GM12878 (cell line): Measurements from ENCODE around the gene P2RX7. TPM values are rescaled to one million over a fixed set of nuclear protein-coding genes. Genes with fewer than 3 reads are reported as not detected.

Experiments
- ATAC-seq: fragments of 200-7000 bp; cut with Tn5 transposase; 3 replicates; pipeline ENCODE4 v1.9.1; 2020; ENCODE audit warnings: mild to moderate bottlenecking, moderate library complexity
- BruUV-seq: library from RNA; stranded (reverse); fragments of 400-500 nt; replicated peaks from 2 replicates; lab custom pipeline; 2021; lab: Mats Ljungman, UMichigan
- CTCF ChIA-PET: fragments of 300-600 bp; sonication (Branson Sonifier 250); formaldehyde crosslinking; extraction: SDS; loops from one replicate; lab custom pipeline; 2021; ENCODE audit warnings: inconsistent platforms; lab: Yijun Ruan, JAX
- POLR2A ChIA-PET: fragments of 350-600 bp; formaldehyde crosslinking; extraction: SDS; loops from one replicate; lab custom pipeline; 2021; ENCODE audit warnings: inconsistent platforms; lab: Charles Lee
- RAD21 ChIA-PET: fragments of 300-600 bp; sonication (Branson Sonifier 250); formaldehyde crosslinking; loops from one replicate; lab custom pipeline; 2023; ENCODE audit warnings: antibody characterized with exemption; ENCODE audit not compliant: unreplicated experiment; lab: Charles Lee
- SMC1A ChIA-PET: fragments of 300-600 bp; sonication (Branson Sonifier 250); formaldehyde crosslinking; loops from one replicate; lab custom pipeline; 2023; ENCODE audit not compliant: unreplicated experiment, uncharacterized antibody; lab: Charles Lee
- DNase-seq: peaks from one replicate; pipeline ENCODE4 v3.0.0-alpha.2; 2011; ENCODE audit warnings: low read depth, low spot score
- FAIRE-seq: peaks from 3 replicates; lab custom pipeline; 2011; peaks lifted over from hg19 to GRCh38; lab: Jason Lieb, UNC
- H2AFZ ChIP-seq: 2 replicates; pipeline ENCODE4 v1.6.0; 2011; ENCODE audit warnings: low read depth, low read length, control low read depth; ENCODE audit not compliant: control insufficient read depth
- H3K27ac ChIP-seq: 2 replicates; pipeline ENCODE4 v1.5.1; 2011; ENCODE audit warnings: control low read depth; ENCODE audit not compliant: control insufficient read depth, insufficient read depth
- H3K27me3 ChIP-seq, 2 experiments: replicated peaks in 1 of 2; 2 replicates each; pipeline versions ENCODE4 v1.6.0 to v1.6.1; 2011; ENCODE audit warnings: low read length in 1 of 2; ENCODE audit not compliant: control insufficient read depth in 2 of 2, insufficient read depth in 2 of 2
- H3K36me3 ChIP-seq, 2 experiments: 2 replicates each; pipeline ENCODE4 v1.5.1; 2011; ENCODE audit warnings: low read length in 1 of 2; ENCODE audit not compliant: control insufficient read depth in 2 of 2, insufficient read depth in 2 of 2
- H3K4me1 ChIP-seq: 2 replicates; pipeline ENCODE4 v1.6.1; 2011; ENCODE audit warnings: mild to moderate bottlenecking, low read length, moderate library complexity, mixed read lengths; ENCODE audit not compliant: control insufficient read depth, insufficient read depth
- H3K4me2 ChIP-seq: 2 replicates; pipeline ENCODE4 v1.6.0; 2011; ENCODE audit warnings: control low read depth; ENCODE audit not compliant: control insufficient read depth, insufficient read depth
- H3K4me3 ChIP-seq: fragments of 200-600 bp; sonication (generic); 2 replicates; pipeline ENCODE4 v1.5.1; 2016
- H3K79me2 ChIP-seq: 2 replicates; pipeline ENCODE4 v1.6.0; 2011; ENCODE audit warnings: low read length; ENCODE audit not compliant: control insufficient read depth, insufficient read depth
- H3K9ac ChIP-seq: 2 replicates; pipeline ENCODE4 v1.8.0; 2011; ENCODE audit warnings: low read length, control low read depth, mixed read lengths; ENCODE audit not compliant: control insufficient read depth, insufficient read depth
- H3K9me3 ChIP-seq: replicated peaks from 3 replicates; pipeline ENCODE4 v1.5.1; 2011; ENCODE audit warnings: mild to moderate bottlenecking, low read length; ENCODE audit not compliant: control insufficient read depth, insufficient read depth
- H4K20me1 ChIP-seq: 2 replicates; pipeline ENCODE4 v1.6.0; 2011; ENCODE audit not compliant: control insufficient read depth, insufficient read depth
- E2F4 ChIP-seq: IDR thresholded peaks from 2 replicates; pipeline ENCODE4 v1.6.1; 2012; ENCODE audit warnings: low read depth, low read length, improper control_type of control experiment
- NR2F1 ChIP-seq: fragments of 450-650 bp; conservative IDR thresholded peaks from 2 replicates; pipeline ENCODE4 v1.6.1; 2017; ENCODE audit warnings: mild to moderate bottlenecking
- POLR2AphosphoS5 ChIP-seq: IDR thresholded peaks from 2 replicates; pipeline ENCODE4 v1.6.1; 2011; ENCODE audit warnings: mild to moderate bottlenecking, low read length, inconsistent platforms
- POU2F2 ChIP-seq: IDR thresholded peaks from 3 replicates; pipeline ENCODE4 v1.6.1; 2011; ENCODE audit warnings: low read depth, mild to moderate bottlenecking, low read length, borderline replicate concordance
- SMC3 ChIP-seq: IDR thresholded peaks from 2 replicates; pipeline ENCODE4 v1.6.1; 2011; ENCODE audit warnings: low read length, improper control_type of control experiment, borderline replicate concordance
- WRNIP1 ChIP-seq: IDR thresholded peaks from 2 replicates; pipeline ENCODE4 v1.6.1; 2011; ENCODE audit warnings: low read depth, low read length, improper control_type of control experiment, borderline replicate concordance
- WGBS: methylation state at CpG from one replicate; pipeline ENCODE4 v1.1.6; 2016; ENCODE audit warnings: low lambda C conversion rate; ENCODE audit not compliant: insufficient replicate concordance, insufficient coverage; ENCODE audit errors: missing lambda C conversion rate; 5-methylcytosine and 5-hydroxymethylcytosine counted together
- in situ Hi-C: fragments of 300-500 bp; cut with MboI; formaldehyde crosslinking; loops from 9 replicates; pipeline ENCODE4 v1.14.3; 2018; ENCODE audit warnings: mixed read lengths
- intact Hi-C: fragments of 100-400 bp; cut with micrococcal nuclease; formaldehyde crosslinking; loops from one replicate; pipeline ENCODE4 v1.14.2; 2022; ENCODE audit not compliant: unreplicated experiment
- polyA plus RNA-seq, 11 experiments: library from polyadenylated mRNA; depleted of rRNA in 4 of 11; unstranded in 6 of 11; stranded (reverse) in 5 of 11; fragments of >200 nt; fragmentation: Nextera tagmentation in 4 of 11; fragmentation: Illumina TruSeq in 1 of 11; extraction: Ambion mirVana in 4 of 11; extraction: Trizol in 1 of 11; gene quantifications; 1 replicate in 1 of 11; 2 replicates in 10 of 11; pipeline versions ENCODE4 v1.2.1 to v1.2.3, GENCODE V29; 2011 to 2016; ENCODE audit warnings: inconsistent platforms in 2 of 11, missing spikeins in 2 of 11, low read depth in 1 of 11
- total RNA-seq, 4 experiments: library from RNA; depleted of rRNA in 3 of 4; stranded (reverse); fragments of >200 nt in 3 of 4; fragmentation: Illumina TruSeq in 1 of 4; extraction: Trizol in 1 of 4; gene quantifications; 2 replicates each; pipeline versions ENCODE4 v1.2.1 to v1.2.3, GENCODE V29; 2013 to 2021
- TF ChIP-seq, protein P1 (sequence below): fragments of 450-650 bp; formaldehyde crosslinking; IDR thresholded peaks from 2 replicates; pipeline ENCODE4 v1.4.0; 2022; ENCODE audit warnings: mild to moderate bottlenecking, moderate library complexity

Gene P2RX7
- total and polyA plus RNA-seq, 10 of the 15 experiments (the other 5 are each of a cell fraction or from before 2014, with no cell fraction given): 0.74 to 2.6 (median 1.5) TPM

- H3K4me2 ChIP-seq: no peak overlapping the region
- in situ Hi-C loops: no loop called here
- no peak for TF ChIP-seq NR2F1
- TF ChIP-seq, protein P1, sequence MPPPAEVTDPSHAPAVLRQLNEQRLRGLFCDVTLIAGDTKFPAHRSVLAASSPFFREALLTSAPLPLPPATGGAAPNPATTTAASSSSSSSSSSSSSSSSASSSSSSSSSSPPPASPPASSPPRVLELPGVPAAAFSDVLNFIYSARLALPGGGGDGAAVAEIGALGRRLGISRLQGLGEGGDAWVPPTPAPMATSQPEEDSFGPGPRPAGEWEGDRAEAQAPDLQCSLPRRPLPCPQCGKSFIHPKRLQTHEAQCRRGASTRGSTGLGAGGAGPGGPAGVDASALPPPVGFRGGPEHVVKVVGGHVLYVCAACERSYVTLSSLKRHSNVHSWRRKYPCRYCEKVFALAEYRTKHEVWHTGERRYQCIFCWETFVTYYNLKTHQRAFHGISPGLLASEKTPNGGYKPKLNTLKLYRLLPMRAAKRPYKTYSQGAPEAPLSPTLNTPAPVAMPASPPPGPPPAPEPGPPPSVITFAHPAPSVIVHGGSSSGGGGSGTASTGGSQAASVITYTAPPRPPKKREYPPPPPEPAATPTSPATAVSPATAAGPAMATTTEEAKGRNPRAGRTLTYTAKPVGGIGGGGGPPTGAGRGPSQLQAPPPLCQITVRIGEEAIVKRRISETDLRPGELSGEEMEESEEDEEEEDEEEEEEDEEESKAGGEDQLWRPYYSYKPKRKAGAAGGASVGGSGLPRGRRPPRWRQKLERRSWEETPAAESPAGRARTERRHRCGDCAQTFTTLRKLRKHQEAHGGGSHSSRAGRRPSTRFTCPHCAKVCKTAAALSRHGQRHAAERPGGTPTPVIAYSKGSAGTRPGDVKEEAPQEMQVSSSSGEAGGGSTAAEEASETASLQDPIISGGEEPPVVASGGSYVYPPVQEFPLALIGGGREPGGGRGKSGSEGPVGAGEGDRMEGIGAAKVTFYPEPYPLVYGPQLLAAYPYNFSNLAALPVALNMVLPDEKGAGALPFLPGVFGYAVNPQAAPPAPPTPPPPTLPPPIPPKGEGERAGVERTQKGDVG: no peak
- no peak for TF ChIP-seq E2F4
- no peak for TF ChIP-seq WRNIP1
- no peak for TF ChIP-seq POLR2AphosphoS5
- no peak for TF ChIP-seq SMC3
- TF ChIP-seq POU2F2: no peak
- CTCF ChIA-PET: interaction anchor here (0.7 kb wide), 1 partner anchor 132 kb away, joined by 4 read pairs; no protein-coding TSS in a partner anchor
- peaks cover 0 to 3% of the 10 kb centered on the region in 2 experiments; a peak in 1 of 4 replicates for H3K27me3 ChIP-seq
- H3K27ac ChIP-seq: no peak overlapping the region
- H3K36me3 ChIP-seq: no peaks in the 10 kb centered on the region
- DNase-seq (no peak), FAIRE-seq (no peak), ATAC-seq (no peak)
- H2AFZ ChIP-seq: no peak overlapping the region
- H4K20me1 ChIP-seq: no peaks in the 10 kb centered on the region
- no peak overlapping the region for H3K4me3 ChIP-seq
- intact Hi-C loops: no loop called here
- WGBS: 89% methylated on average over 2 of the region's 2 CpGs
- POLR2A ChIA-PET: interaction anchor here (1.0 kb wide), 1 partner anchor 9 kb away, joined by 3 read pairs; no protein-coding TSS in a partner anchor
- RAD21 ChIA-PET: no interaction called here
- H3K9ac ChIP-seq: no peak overlapping the region
- H3K79me2 ChIP-seq: no peaks in the 10 kb centered on the region
- peaks cover 6% of the 10 kb centered on the region for H3K4me1 ChIP-seq
- no peaks in the 10 kb centered on the region; the same call in 2 of the 3 replicates for H3K9me3 ChIP-seq
- SMC1A ChIA-PET: no interaction called here
- no TSS peak for BruUV-seq
Observed at GRCh38 chr12:121123488-121123887, 9.2 kb upstream of the P2RX7 start.
